CD4-positive, alpha-beta T cell treated with Interleukin-12 subunit alpha and Interleukin-12 subunit beta, for 1 hour (primary cell): Measurements from ENCODE around the gene ING3.
"Not testable (repeated sequence)": the region's sequence is repeated elsewhere in the genome, so short reads cannot be mapped to it uniquely, and the experiment has no call there.

Experiments used
- DNase-seq: peaks from one replicate; pipeline ENCODE4 v3.0.0-alpha.2; 2020

ING3 gene

DNA sequence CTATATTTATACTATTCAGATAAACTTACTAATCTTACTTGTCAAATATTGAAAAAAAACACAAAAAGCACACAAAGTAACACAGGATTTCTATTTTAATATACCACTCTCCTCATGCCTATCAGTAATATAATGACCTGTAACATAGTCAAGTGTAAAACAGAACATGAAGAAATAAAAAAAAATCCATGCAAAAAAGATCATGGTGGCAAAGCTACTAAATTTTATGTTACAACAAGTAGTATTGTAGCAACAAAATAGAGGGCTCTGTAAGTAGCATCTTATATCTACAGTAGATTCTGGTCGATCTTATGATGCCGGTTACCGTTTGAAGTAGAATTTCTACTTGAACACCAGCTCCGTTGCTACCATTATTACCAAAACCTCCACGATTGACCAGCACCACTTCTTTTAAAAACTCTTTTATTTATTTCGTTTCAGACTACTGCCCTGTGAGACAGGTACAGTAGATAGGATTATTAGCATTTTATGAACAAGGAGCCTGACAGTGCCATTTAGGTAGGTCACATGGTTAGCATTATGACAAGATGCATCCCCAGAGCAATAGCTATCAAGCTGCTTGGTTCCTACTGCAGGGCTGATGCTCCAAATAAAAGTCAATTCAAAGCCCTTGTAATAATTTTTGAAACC is 40.0 kb downstream of the ING3 start:
- no peak for DNase-seq

DNA sequence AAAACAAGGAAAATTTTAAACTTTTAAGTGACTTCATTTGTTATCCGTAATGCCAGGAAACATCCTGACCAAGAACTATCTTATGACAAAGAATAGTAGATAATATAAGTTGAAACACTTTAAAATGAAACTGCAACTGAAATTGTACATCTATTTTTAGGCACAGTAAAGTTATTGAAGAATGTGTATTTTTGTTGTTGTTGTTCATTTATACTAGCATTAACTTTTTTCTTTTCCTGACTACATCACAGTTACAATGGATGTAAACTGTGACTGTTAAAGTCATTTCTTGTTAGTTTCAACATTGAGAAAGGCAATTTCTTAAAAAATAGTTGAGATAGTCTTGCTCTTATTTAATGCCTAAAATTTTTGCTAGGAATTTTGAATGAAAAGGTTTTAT is 40.6 kb downstream of the ING3 start:
- DNase-seq, result no peak

DNA sequence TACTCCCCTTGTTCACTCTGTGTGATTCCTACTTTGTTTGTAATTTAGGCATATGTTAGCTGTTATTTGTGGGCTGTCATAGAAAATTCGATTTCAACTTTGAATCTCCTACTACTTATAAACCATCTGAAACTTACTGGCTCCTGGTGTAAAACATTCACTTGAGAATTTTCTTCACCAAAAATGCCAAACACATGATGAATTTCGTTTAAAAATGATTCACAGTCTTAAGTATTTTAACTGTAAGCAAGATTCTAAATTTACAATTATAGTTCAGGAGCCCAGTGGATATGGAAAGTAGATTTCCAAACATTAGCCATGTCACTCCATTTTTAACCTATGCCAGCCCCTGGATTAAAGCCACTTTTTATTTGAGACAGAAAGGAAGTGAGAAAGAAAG is 41.0 kb downstream of the ING3 start:
- DNase-seq, result no peak

DNA sequence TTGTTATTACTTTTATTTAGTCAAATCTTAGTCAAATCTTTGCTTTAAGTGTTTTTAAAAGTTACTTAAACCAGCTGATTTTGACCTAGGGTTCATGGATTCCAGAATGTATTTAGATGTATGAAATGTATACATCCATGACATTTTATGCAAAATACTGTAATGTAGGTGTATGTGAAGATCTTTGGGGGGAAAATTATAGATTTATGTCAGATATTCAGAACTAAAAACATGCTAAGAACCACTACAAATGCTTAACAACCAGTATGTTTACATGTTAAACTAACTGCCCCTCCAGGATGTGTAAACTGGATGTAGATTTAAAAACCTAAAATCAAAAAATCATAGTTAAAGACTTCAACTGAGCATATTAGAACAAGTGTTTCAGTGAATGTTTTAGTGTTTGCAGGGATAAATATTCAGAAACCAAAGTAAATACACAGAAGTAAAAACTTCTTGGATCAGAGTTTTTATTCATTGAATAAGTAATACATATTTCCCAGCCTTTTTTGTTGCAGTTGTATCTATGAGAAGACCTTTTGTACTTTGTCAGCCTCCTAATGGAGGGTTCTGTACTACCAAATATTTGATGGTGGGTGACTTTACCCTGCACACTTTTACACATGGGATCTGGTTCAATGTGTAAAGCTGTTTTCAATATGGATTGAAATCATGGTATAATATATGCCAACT is 41.8 kb downstream of the ING3 start:
- DNase-seq, result no peak

- DNase-seq, result no peak
Measured at GRCh38 chr7:120992965-120993494, 42.5 kb downstream of the ING3 start.

DNA sequence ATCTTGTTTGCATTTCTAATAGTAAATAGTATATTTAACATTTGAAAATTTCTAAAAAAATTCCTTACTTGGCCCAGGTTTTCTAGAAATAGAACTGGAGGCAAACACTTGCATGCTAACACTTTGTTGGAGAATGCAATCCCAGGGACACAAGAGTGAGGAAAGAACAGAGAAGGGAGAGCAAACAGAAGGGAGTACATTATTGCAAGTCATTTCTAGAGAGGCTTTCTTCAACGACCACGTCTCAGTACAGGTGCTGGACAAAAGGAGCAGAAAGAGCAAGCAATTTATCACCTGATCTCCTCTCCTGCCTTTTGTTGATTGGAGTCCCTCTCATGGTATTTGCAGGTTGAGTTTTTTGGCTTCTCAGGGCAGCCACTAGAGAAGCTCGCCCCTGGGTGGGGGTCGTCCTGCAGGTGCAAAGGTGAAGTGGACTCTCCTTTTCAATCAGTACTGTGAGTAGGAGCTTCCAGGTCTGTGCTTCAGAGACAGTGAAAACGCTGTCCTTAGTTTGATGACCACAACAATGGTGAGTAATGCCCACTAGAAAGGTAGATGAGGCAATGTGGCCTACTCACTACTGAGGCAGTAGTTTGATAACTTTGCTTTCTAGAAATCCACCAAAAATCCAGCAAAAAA is 43.1 kb downstream of the ING3 start:
- DNase-seq, result no peak

- no peak for DNase-seq
Measured at GRCh38 chr7:120994512-120995410, 44.2 kb downstream of the ING3 start.

DNA sequence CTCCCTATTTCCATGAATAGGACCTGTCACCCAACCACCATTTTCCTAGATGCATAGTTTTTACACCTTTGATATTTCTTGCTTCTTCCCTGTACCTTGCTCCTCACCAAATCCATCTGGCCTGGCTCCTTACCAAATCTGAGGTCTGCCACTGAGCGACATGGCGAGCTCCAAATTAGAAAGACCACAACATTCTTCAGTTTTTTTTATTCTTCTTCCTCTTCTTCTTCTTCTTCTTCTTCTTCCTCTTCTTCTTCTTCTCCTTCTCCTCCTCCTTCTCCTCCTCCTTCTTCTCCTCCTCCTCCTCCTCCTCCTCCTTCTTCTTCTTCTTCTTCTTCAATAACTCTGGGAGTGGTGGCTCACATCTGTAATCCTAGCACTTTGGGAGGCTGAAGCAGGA is 45.1 kb downstream of the ING3 start:
- no peak for DNase-seq

GRCh38 chr7:120996333-120996987 is 45.9 kb downstream of the ING3 start:
- peak; percentile 56 for DNase-seq

DNA sequence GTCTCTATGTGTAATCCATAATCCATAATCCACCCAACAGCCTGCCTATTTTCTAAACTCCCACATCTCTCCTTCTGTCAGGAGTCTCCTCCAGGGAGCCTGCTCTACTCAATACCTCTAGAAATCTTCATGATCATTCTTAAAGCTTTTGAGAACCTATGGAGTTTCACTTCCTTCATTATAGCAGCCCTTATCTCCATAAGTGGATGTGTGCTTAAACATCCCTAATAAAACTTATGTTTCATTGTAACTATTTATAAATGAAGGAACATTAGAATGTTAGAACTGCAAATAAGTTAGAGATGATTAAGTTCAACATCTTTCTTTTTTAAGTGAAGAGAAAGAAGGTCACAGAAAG is 46.4 kb downstream of the ING3 start:
- DNase-seq, result no peak

- no peak for DNase-seq
Measured at GRCh38 chr7:120997882-120998474, 47.4 kb downstream of the ING3 start.

DNA sequence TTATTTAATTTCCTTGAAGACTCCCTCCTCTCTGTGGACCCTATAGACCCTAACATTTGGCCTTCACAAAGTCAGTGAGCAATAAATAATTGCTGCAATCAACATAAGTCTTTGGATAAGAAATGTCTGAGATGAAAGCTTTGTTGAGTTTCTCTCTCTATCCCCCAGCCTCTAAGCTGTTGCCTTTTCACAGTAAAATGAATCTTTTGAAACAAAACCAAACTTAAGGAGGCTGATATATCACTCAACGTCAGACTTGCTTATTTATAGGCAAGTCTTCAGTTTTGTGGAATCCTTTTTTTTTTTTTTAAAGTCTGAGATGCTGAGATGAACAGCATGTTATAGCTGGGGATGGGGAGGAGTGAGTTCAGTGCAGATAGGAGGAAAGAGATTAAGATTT is 47.9 kb downstream of the ING3 start:
- no peak for DNase-seq

DNA sequence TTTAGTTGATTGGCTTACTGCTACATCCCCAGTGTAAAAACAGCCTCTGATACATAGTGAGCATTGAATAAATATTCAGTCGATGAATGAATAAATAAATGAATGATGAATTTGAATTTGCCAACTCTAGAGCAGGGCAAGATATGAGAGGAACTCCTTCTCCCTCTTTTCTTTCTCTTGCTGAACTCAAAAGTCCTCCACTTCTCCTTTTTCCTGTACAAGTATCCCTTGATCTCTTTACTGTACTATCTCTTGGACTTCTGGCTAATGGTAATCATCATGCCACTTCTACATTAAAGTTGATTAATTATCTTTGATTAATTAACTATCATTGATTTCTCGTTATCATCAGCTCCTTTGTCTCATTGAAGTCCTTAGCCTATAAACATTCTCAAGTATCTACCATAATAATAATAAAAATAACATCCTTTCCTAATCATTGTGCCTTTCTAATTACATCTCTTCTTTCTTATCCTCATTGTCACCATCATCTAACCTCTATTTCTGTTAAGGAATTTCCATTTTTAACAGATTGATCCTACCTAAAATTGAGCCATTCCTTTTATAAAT is 48.5 kb downstream of the ING3 start:
- DNase-seq, result no peak

- no peak for DNase-seq
Measured at GRCh38 chr7:121000081-121000983, 49.8 kb downstream of the ING3 start.

GRCh38 chr7:121001234-121001906 is 50.8 kb downstream of the ING3 start:
- DNase-seq, result no peak

DNA sequence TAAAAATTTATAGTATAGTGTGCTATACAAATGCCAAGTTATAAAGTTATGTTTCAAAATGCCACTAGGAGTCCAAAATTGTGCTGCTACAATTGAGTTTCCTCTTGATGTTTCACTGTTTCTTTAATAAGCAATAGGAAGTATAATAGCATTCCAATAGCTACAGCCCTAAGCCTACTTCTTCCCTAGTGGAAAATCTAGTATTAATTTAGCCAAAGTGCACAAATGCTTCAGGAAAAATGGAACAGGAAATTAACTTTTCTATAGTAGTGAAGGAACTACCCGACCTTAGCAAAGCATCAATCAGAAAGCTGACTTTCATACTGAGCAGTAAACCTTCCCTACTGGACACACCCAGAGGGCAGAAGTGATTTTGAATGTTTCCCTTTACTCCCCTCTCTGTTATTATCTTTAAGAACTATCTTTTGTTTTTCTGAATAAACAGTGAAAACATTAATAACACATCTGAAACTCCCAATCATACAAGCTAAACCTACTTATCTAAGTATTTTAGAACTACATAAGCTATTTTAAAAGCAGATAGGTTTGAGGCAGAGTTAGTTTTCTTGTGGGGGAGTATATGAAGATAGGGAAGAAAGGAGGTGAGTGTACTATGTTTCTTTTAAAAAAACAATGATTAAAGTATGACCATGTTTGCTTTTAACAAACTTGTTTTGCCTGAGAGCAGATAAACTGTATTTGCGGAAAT is 51.6 kb downstream of the ING3 start:
- DNase-seq, result no peak

GRCh38 chr7:121002757-121003200 is 52.2 kb downstream of the ING3 start:
- no peak for DNase-seq

DNA sequence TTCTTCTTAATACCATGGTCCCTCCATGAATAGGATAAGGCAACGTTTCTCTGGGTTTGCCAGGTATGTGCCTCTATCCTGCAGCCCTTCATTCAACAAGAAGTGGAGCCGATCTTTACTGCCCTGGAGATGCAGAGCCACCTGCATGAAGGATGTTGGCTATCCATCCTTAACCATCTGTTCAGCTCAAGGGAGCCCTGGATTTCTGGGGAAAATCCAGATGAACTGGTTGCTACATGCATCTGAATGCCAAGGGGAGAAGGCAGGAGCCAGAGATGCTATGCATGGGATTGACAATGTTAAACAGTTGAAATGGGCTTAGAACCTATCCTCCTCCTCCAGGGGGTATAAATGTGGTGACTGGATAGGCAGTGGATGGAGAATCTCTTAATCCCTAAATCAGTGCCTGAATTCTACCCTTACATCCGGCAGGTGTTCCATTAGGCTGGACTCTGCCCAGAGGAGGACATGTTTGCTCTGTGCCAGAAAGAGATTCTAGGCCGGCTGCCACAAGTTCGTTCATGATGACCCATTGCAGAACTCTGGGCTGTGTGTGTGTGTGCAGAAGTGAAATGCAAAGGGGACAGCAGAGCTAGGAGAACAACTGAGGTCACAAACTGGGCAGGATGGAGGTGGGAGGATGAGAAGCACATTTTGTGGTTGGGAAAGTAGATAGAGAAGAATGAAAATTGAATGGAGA is 53.6 kb downstream of the ING3 start:
- no peak for DNase-seq

DNA sequence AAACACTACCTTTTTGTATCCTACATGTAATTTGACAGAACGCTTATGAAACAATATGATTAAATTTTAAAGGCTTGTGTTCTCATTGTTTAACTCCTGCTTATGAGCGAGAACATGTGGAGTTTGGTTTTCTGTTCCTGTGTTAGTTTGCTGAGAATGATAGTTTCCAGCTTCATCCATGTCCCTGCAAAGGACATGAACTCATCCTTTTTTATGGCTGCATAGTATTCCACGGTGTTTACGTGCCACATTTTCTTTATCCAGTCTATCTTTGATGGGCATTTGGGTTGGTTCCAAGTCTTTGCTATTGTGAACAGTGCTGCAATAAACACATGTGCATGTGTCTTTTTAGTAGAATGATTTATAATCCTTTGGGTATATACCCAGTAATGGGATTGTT is 54.5 kb downstream of the ING3 start:
- DNase-seq, result not testable (repeated sequence)
